ENCODE measurements around the gene ATG12.

ATG12 gene

GRCh38 chr5:115807654-115808052 lies 33.7 kb downstream of the ATG12 start:
- DNase-seq (ENCODE audit: low read depth) = no peak

- DNase-seq (ENCODE audit: low read depth) = no peak
Measured at GRCh38 chr5:115806986-115807653, 34.2 kb downstream of the ATG12 start.

- DNase-seq (ENCODE audit: low read depth) = no peak
Measured at GRCh38 chr5:115801984-115802383, 39.4 kb downstream of the ATG12 start.

- no peak for DNase-seq (ENCODE audit: low read depth)
Measured at GRCh38 chr5:115801152-115801551, 40.2 kb downstream of the ATG12 start.

- no peak for DNase-seq (ENCODE audit: low read depth)
Measured at GRCh38 chr5:115800108-115800507, 41.3 kb downstream of the ATG12 start.

GRCh38 chr5:115798252-115798651 lies 43.1 kb downstream of the ATG12 start:
- no peak for DNase-seq (ENCODE audit: low read depth)

- no peak for DNase-seq (ENCODE audit: low read depth)
Measured at GRCh38 chr5:115796656-115797055, 44.7 kb downstream of the ATG12 start.

GRCh38 chr5:115795700-115796099 lies 45.7 kb downstream of the ATG12 start:
- DNase-seq (ENCODE audit: low read depth) = no peak

GRCh38 chr5:115788440-115788839 lies 52.9 kb downstream of the ATG12 start:
- no peak for DNase-seq (ENCODE audit: low read depth)

- no peak for DNase-seq (ENCODE audit: low read depth)
Measured at GRCh38 chr5:115787426-115787825, 53.9 kb downstream of the ATG12 start.

GRCh38 chr5:115785381-115786065 lies 55.8 kb downstream of the ATG12 start:
- no peak for DNase-seq (ENCODE audit: low read depth)

- no peak for DNase-seq (ENCODE audit: low read depth)
Measured at GRCh38 chr5:115778417-115778816, 62.9 kb downstream of the ATG12 start.

All from stimulated activated CD8-positive, alpha-beta memory T cell treated with anti-CD3 and anti-CD28 coated beads, Interleukin-7, amount 100 ng/mL, for 24 hours (primary cell).